Esophagus squamous epithelium (tissue), 5 donors: ENCODE measurements around the gene SIM1. TPM values are rescaled to one million over a fixed set of nuclear protein-coding genes. Genes with fewer than 3 reads are reported as not detected.
"Not testable (repeated sequence)": the region's sequence is repeated elsewhere in the genome, so short reads cannot be mapped to it uniquely, and the experiment has no call there.

Source experiments
- DNase-seq: peaks from one replicate; lab custom pipeline; 2025; lab: John Stamatoyannopoulos, UW
- H3K27ac ChIP-seq, 4 donors: fragments of 200-600 bp; sonication (generic); one replicate each; pipeline ENCODE4 v1.5.1; 2016 to 2019; ENCODE audit warnings: mild to moderate bottlenecking in 1 of 4
- H3K27me3 ChIP-seq, 4 donors: fragments of 200-600 bp; sonication (generic); 1 replicate in 3 of 4; 2 replicates in 1 of 4; pipeline versions ENCODE4 v1.5.1 to v1.6.0; 2017 to 2021; ENCODE audit warnings: antibody characterized with exemption in 1 of 4
- H3K36me3 ChIP-seq, 3 donors: fragments of 200-600 bp; sonication (generic); one replicate each; pipeline ENCODE4 v1.5.1; 2016 to 2019
- H3K4me1 ChIP-seq, 3 donors: fragments of 200-600 bp; sonication (generic); one replicate each; pipeline ENCODE4 v1.5.1; 2017 to 2019
- H3K4me3 ChIP-seq, 4 donors: fragments of 200-600 bp; sonication (generic); 1 replicate in 3 of 4; 2 replicates in 1 of 4; pipeline ENCODE4 v1.5.1; 2016 to 2019; ENCODE audit warnings: mild to moderate bottlenecking in 2 of 4, moderate library complexity in 1 of 4
- H3K9me3 ChIP-seq, 3 donors: fragments of 200-600 bp; sonication (generic); one replicate each; pipeline ENCODE4 v1.5.1; 2016 to 2019
- POLR2A ChIP-seq, 4 donors: fragments of 450-650 bp; IDR thresholded peaks; one replicate each; pipeline ENCODE4 v1.6.1; 2017; ENCODE audit warnings: antibody characterized with exemption in 4 of 4, mild to moderate bottlenecking in 4 of 4, moderate library complexity in 3 of 4
- WGBS, 2 donors: methylation state at CpG; one replicate each; pipeline ENCODE4 v1.1.5; 2018; 5-methylcytosine and 5-hydroxymethylcytosine counted together
- intact Hi-C: fragments of 100-400 bp; cut with DNase I; formaldehyde crosslinking; loops from one replicate; pipeline ENCODE4 v1.15.0; 2022
- total RNA-seq, 4 donors: library from RNA; depleted of rRNA; stranded (reverse); fragments of >200 nt; gene quantifications; one replicate each; pipeline ENCODE4 v1.1.0, GENCODE V29; 2016
- TF ChIP-seq, protein P1 (sequence below), 6 experiments: fragments of 450-650 bp in 4 of 6; fragments of 200-600 bp in 2 of 6; sonication (generic) in 2 of 6; IDR thresholded peaks; one replicate each; pipeline ENCODE4 v1.5.1; 2016 to 2019; ENCODE audit warnings: antibody characterized with exemption in 6 of 6, mild to moderate bottlenecking in 4 of 6, moderate library complexity in 4 of 6
- donor health status: DM: yes; HTN: yes; CAD: no.

Gene SIM1
- total RNA-seq, 4 donors from 2014 or later: under 0.01 TPM; not detected in 3

DNA sequence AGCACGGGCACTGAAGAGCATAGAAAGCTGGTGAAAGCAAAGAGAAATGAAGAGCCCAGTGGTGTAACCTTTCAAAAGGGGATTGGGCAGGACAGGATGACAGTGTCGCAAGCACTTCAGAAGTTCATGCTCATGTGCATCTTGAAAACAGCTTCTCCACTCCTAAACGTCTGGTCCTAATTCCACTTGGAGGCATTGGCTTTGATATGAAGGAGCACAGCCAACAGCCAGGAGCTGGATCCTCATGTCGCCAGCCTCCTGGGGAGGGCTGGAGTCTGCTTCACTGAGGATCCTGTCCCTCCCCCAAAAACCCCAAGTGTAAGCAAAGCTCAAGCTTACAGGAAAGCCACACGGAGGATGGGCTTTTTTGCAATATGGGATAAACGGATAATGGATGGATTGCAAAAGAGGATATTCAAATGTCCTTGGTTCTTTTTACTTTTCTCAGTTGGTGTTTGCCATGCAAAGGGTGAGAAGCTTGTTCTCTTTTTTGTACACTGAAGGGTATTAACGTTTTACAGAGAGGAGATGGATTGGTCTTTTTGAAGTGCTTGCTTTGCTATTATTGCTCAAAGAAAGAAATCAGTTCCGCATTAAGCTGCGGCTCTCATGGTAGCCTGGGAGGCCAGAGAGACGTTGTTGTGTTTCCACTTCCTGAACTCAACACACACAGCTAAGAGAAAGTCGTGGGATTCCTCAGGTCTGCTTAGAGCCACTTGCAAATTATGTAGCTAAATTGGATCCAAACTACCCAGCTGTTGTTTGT is 92.2 kb downstream of the SIM1 start:
- intact Hi-C loops: no loop called here
- H3K4me3 ChIP-seq: no peak overlapping the region
- no peaks in the 10 kb centered on the region for H3K9me3 ChIP-seq
- H3K27me3 ChIP-seq: no peaks in the 10 kb centered on the region
- H3K4me1 ChIP-seq: no peaks in the 10 kb centered on the region
- no peak overlapping the region for H3K27ac ChIP-seq
- WGBS, 2 donors: 39 to 51% methylated on average over 8 to 11 of the region's 11 CpGs
- no peaks in the 10 kb centered on the region for H3K36me3 ChIP-seq
- TF ChIP-seq POLR2A (IDR thresholded peaks at IDR 0.05): no peak
- TF ChIP-seq, protein P1, sequence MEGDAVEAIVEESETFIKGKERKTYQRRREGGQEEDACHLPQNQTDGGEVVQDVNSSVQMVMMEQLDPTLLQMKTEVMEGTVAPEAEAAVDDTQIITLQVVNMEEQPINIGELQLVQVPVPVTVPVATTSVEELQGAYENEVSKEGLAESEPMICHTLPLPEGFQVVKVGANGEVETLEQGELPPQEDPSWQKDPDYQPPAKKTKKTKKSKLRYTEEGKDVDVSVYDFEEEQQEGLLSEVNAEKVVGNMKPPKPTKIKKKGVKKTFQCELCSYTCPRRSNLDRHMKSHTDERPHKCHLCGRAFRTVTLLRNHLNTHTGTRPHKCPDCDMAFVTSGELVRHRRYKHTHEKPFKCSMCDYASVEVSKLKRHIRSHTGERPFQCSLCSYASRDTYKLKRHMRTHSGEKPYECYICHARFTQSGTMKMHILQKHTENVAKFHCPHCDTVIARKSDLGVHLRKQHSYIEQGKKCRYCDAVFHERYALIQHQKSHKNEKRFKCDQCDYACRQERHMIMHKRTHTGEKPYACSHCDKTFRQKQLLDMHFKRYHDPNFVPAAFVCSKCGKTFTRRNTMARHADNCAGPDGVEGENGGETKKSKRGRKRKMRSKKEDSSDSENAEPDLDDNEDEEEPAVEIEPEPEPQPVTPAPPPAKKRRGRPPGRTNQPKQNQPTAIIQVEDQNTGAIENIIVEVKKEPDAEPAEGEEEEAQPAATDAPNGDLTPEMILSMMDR (IDR thresholded peaks at IDR 0.05): no peak
- DNase-seq: no peak

- H3K4me3 ChIP-seq: no peak overlapping the region
- no peaks in the 10 kb centered on the region for H3K36me3 ChIP-seq
- H3K4me1 ChIP-seq: no peaks in the 10 kb centered on the region
- no peaks in the 10 kb centered on the region for H3K9me3 ChIP-seq
- no peak for TF ChIP-seq POLR2A (IDR thresholded peaks at IDR 0.05)
- TF ChIP-seq, protein P1 (IDR thresholded peaks at IDR 0.05): no peak
- 90 to 92% methylated on average over 4 of the region's 4 CpGs for WGBS, 2 donors
- intact Hi-C loops: no loop called here
- DNase-seq: no peak
- H3K27me3 ChIP-seq: no peaks in the 10 kb centered on the region
- H3K27ac ChIP-seq: no peak overlapping the region
These were observed 93.1 kb downstream of the SIM1 start for GRCh38 chr6:100371591-100371990.

DNA sequence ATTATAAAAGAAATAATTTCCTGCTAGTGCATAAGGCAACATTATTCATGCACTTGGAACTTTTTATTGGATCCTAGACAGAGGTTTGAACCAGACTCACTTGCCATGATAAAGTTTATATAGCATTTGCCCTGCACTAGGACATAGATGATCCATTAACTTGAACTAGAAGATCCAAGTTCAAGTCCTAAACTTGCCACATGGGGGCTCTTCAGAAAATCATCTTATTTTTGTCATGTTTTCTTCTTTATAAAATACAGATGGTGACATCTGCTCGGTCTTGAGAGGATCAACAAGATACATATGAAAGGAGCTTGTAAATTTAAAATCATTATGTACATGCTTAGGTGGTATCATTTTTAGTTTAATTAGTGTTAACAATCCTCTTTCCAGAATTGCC is 94.5 kb downstream of the SIM1 start:
- Histone ChIP-seq H3K4me1 (no peaks in the 10 kb centered on the region), H3K36me3 (no peaks in the 10 kb centered on the region), H3K9me3 (no peaks in the 10 kb centered on the region), H3K27ac (no peak overlapping the region), H3K4me3 (no peak overlapping the region), H3K27me3 (no peaks in the 10 kb centered on the region)
- WGBS, 2 donors: 66 to 77% methylated on average over 1 of the region's 1 CpG
- TF ChIP-seq, protein P1 (IDR thresholded peaks at IDR 0.05): no peak
- no peak for TF ChIP-seq POLR2A (IDR thresholded peaks at IDR 0.05)
- no peak for DNase-seq
- intact Hi-C loops: no loop called here

GRCh38 chr6:100366419-100366818 is 98.3 kb downstream of the SIM1 start:
- no peak overlapping the region for H3K27ac ChIP-seq
- no peak overlapping the region for H3K4me3 ChIP-seq
- TF ChIP-seq, protein P1 (IDR thresholded peaks at IDR 0.05): no peak
- TF ChIP-seq POLR2A (IDR thresholded peaks at IDR 0.05): no peak
- H3K36me3 ChIP-seq: no peaks in the 10 kb centered on the region
- intact Hi-C loops: no loop called here
- no peaks in the 10 kb centered on the region for H3K27me3 ChIP-seq
- no peaks in the 10 kb centered on the region for H3K4me1 ChIP-seq
- no peaks in the 10 kb centered on the region for H3K9me3 ChIP-seq
- DNase-seq: no peak
- whole genome bisulfite sequencing, 2 donors: 35 to 66% methylated on average over 4 to 5 of the region's 5 CpGs

GRCh38 chr6:100363651-100364050 is 101.1 kb downstream of the SIM1 start:
- intact Hi-C loops: no loop called here
- no peaks in the 10 kb centered on the region for H3K27me3 ChIP-seq
- no peak overlapping the region for H3K4me3 ChIP-seq
- DNase-seq: no peak
- no peaks in the 10 kb centered on the region for H3K4me1 ChIP-seq
- H3K36me3 ChIP-seq: no peaks in the 10 kb centered on the region
- no peak overlapping the region for H3K27ac ChIP-seq
- TF ChIP-seq, protein P1 (IDR thresholded peaks at IDR 0.05): no peak
- no peak for TF ChIP-seq POLR2A (IDR thresholded peaks at IDR 0.05)
- 13 to 21% methylated on average over 1 of the region's 1 CpG for WGBS, 2 donors
- H3K9me3 ChIP-seq: no peaks in the 10 kb centered on the region

GRCh38 chr6:100354736-100355641 is 109.7 kb downstream of the SIM1 start:
- intact Hi-C loops, H3K4me1 ChIP-seq, H3K27me3 ChIP-seq, H3K9me3 ChIP-seq, H3K27ac ChIP-seq, H3K36me3 ChIP-seq, H3K4me3 ChIP-seq, DNase-seq: not testable (repeated sequence)
- 48 to 93% methylated on average over 6 to 14 of the region's 35 CpGs for WGBS, 2 donors
